SK-N-SH (cell line): Measurements from ENCODE around the gene UBXN1.

ENCODE experiments used
- CTCF ChIP-seq: fragments of 200-600 bp; sonication (generic); IDR thresholded peaks from 2 replicates; pipeline ENCODE4 v1.6.1; 2017; ENCODE audit warnings: antibody characterized with exemption, mild to moderate bottlenecking, moderate library complexity
- POLR2AphosphoS5 ChIP-seq: IDR thresholded peaks from 2 replicates; pipeline ENCODE4 v1.6.1; 2012; ENCODE audit warnings: low read depth, low read length
- REST ChIP-seq: IDR thresholded peaks from 2 replicates; pipeline ENCODE4 v1.6.1; 2012; ENCODE audit warnings: mild to moderate bottlenecking, low read depth, low read length, moderate library complexity
- SMC3 ChIP-seq: IDR thresholded peaks from 2 replicates; pipeline ENCODE4 v1.6.1; 2012; ENCODE audit warnings: low read depth, low read length, improper control_type of control experiment

GRCh38 chr11:62727872-62728170 is 48.9 kb upstream of the UBXN1 start:
- TF ChIP-seq REST: no peak
- no peak for TF ChIP-seq SMC3
- TF ChIP-seq CTCF: no peak
- TF ChIP-seq POLR2AphosphoS5: no peak
